ENCODE data around the gene CPT1B.

Gene CPT1B

GRCh38 chr22:50572965-50573364 lies 5.3 kb downstream of the CPT1B start:
- no peak for TF ChIP-seq GATA3 (IDR thresholded peaks at IDR 0.05; ENCODE audit: low read depth, low read length)
- TF ChIP-seq GATA2 (IDR thresholded peaks at IDR 0.05; ENCODE audit: low read depth, low read length) = no peak

GRCh38 chr22:50571264-50572175 lies 6.7 kb downstream of the CPT1B start:
- TF ChIP-seq GATA2 (IDR thresholded peaks at IDR 0.05; ENCODE audit: low read depth, low read length) = no peak
- no peak for TF ChIP-seq GATA3 (IDR thresholded peaks at IDR 0.05; ENCODE audit: low read depth, low read length)

- TF ChIP-seq GATA3 (IDR thresholded peaks at IDR 0.05; ENCODE audit: low read depth, low read length) (no peak), GATA2 (IDR thresholded peaks at IDR 0.05; ENCODE audit: low read depth, low read length) (no peak)
Observed at GRCh38 chr22:50570861-50571260, 7.4 kb downstream of the CPT1B start.

- no peak for TF ChIP-seq GATA2 (IDR thresholded peaks at IDR 0.05; ENCODE audit: low read depth, low read length)
- TF ChIP-seq GATA3 (IDR thresholded peaks at IDR 0.05; ENCODE audit: low read depth, low read length) = no peak
Observed at GRCh38 chr22:50569896-50570535, 8.2 kb downstream of the CPT1B start.

GRCh38 chr22:50569041-50569459 lies 9.2 kb downstream of the CPT1B start:
- TF ChIP-seq GATA2 (IDR thresholded peaks at IDR 0.05; ENCODE audit: low read depth, low read length) = no peak
- TF ChIP-seq GATA3 (IDR thresholded peaks at IDR 0.05; ENCODE audit: low read depth, low read length) = no peak

GRCh38 chr22:50568626-50569025 lies 9.6 kb downstream of the CPT1B start:
- TF ChIP-seq GATA2 (IDR thresholded peaks at IDR 0.05; ENCODE audit: low read depth, low read length) (no peak), GATA3 (IDR thresholded peaks at IDR 0.05; ENCODE audit: low read depth, low read length) (no peak)

- TF ChIP-seq GATA3 (IDR thresholded peaks at IDR 0.05; ENCODE audit: low read depth, low read length) = no peak
- TF ChIP-seq GATA2 (IDR thresholded peaks at IDR 0.05; ENCODE audit: low read depth, low read length) = no peak
Observed at GRCh38 chr22:50567721-50568252, 10.4 kb downstream of the CPT1B start.

- TF ChIP-seq GATA2 (IDR thresholded peaks at IDR 0.05; ENCODE audit: low read depth, low read length) = no peak
- no peak for TF ChIP-seq GATA3 (IDR thresholded peaks at IDR 0.05; ENCODE audit: low read depth, low read length)
Observed at GRCh38 chr22:50564289-50564688, 13.9 kb downstream of the CPT1B start.

GRCh38 chr22:50563413-50564160 lies 14.6 kb downstream of the CPT1B start:
- TF ChIP-seq GATA2 (IDR thresholded peaks at IDR 0.05; ENCODE audit: low read depth, low read length) = no peak
- no peak for TF ChIP-seq GATA3 (IDR thresholded peaks at IDR 0.05; ENCODE audit: low read depth, low read length)

GRCh38 chr22:50562523-50563412 lies 15.5 kb downstream of the CPT1B start, which contains the start of gene SYCE3:
TSS of gene SYCE3 (minus strand) at chr22:50562919. CDS start at chr22:50556405, 6,514 bp downstream.
- no peak for TF ChIP-seq GATA2 (IDR thresholded peaks at IDR 0.05; ENCODE audit: low read depth, low read length)

- TF ChIP-seq GATA3 (IDR thresholded peaks at IDR 0.05; ENCODE audit: low read depth, low read length) (no peak), GATA2 (IDR thresholded peaks at IDR 0.05; ENCODE audit: low read depth, low read length) (no peak)
Observed at GRCh38 chr22:50561401-50562358, 16.5 kb downstream of the CPT1B start.

- TF ChIP-seq GATA3 (IDR thresholded peaks at IDR 0.05; ENCODE audit: low read depth, low read length) (no peak), GATA2 (IDR thresholded peaks at IDR 0.05; ENCODE audit: low read depth, low read length) (no peak)
Observed at GRCh38 chr22:50560034-50560433, 18.2 kb downstream of the CPT1B start.

Measured in SH-SY5Y (cell line).